Measurements from ENCODE around the gene TPST2.
A peak's percentile ranks its signal among the peaks of the same experiment; 100 is the strongest.

Gene TPST2

DNA sequence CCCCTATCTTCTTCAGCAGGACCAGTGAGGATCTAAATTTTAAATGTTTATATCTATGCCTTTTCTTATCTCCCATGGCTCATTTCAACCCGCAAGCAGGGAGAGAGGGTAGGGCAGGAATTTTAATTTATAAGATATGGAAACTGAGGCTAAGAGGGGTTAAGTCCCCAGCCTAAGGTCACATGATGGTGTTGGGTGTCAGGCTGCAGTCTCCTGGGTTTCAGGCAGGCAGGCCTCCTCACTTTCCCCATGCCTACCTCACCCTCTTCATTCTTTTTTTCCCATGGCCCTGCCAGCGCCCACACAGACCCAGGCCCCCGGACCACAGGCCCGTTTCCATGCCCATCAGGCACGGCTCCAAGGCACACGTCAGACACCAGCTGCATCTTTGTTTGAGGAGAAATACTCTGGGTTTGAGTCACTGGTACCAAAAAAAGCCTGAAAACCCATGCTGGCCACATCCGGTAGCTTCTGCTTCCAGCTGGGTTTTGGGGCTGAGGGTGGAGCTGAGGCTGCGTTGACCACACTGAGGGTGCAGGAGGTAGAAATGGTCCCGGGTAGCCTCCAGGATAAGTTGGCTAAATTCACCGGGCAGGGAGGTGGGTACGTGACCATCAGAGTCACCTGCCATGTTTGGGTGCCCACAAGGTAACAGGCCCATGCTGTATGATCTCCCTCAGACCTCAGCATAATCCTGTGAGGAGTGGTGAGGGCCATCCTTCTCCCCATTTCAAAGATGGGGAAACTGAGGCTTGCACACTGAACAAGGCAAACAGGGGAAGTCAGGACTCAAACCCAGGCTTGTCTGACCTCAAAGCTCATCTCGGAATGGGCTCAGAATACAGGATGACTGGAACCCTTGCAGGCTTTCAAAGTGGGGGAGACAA is 20.4 kb upstream of the TPST2 start:
- DNase-seq, result peak; percentile 67 to 77 (median 71)

DNA sequence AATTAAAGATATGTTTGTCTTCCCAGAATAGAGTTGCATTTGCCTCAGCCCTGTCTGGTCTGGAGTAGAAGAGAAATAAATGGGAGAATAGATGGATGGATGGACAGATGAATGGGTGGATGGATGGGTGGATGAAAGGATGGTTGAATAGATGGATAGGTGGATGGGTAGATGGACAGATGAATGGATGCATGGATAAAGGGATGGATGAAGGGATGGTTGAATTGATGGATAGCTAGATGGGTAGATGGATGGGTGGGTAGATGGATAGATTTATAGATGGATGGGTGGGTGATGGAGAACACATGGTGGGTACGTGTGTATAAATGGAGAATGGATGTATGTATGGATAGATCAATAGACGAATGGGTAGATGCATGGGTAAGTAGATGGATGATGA is 19.4 kb upstream of the TPST2 start:
- no peak for DNase-seq

DNA sequence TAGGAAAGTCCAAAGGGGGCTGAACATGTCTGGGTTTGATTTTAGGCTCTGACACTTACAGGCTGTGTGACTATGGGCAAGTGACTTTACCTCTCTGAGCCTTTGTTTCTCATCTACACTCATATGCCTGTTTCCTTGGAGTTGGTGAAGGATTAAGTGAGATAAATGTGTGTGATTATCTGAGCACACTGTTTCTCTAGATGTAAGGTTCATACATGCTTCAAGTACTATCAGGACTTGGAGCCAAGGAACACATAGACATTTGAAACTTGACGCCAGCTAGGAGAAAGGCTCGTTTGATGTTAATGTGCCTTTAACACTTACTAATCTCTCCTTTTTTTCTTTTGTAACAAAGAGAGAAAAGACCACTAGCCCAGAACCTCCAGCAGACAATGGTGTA is 18.2 kb upstream of the TPST2 start:
- DNase-seq, result no peak

DNA sequence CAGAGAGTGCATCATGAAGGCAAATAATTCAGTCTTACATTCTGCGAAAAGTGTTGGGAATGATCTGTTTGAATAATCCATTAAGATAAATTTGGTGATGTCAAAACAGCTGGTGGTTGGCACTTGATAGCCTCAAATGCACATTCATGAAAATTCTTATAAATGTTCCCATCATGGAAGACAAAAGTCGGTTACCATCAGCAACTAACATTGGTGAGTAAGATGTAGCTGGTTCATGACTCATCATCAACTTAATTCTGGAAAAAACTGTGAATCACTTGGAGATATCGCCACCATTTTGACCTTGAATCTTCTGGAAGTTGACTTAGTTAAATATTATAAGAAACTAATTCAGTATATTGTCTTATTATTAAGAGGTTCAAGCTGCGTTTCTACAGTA is 16.7 kb upstream of the TPST2 start:
- DNase-seq, result peak; percentile 44 to 74 (median 69)

DNA sequence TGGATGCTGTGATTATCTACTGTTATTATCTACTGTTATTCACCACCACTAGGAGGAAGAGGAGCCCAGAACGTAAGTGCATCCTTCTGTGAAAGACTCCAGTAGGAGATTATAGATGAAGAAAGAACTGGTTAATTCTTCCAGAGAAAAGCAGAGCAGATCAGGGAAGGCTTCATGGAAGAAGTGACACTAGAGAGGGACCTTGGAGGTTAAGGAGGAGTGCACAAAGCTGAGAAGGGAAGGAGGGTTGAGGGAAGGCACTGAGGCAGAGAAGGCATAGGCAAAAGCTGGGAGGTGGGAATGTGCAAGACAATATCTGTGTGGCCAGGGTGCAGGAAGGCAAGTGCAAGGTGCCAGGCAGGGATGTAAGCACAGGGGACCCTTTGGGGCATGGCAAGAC is 14.4 kb upstream of the TPST2 start:
- DNase-seq, result no peak

DNA sequence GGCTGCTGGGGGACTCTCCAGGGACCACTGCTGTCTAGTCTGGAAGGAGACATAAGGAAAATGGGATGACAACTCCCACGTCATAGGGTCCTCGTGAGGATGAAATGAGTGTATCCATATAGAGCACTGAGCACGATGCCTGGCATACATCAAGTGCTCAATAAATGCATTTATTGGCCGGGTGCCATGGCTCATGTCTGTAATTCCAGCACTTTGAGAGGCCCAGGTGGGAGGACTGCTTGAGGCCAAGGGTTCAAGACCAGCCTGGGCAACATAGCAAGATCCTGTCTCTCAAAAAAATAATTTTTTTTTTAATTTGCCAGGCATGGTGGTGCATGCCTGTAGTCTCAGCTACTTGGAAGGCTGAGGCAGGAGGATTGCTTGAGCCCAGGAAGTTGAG is 12.2 kb upstream of the TPST2 start:
- DNase-seq, result no peak

DNA sequence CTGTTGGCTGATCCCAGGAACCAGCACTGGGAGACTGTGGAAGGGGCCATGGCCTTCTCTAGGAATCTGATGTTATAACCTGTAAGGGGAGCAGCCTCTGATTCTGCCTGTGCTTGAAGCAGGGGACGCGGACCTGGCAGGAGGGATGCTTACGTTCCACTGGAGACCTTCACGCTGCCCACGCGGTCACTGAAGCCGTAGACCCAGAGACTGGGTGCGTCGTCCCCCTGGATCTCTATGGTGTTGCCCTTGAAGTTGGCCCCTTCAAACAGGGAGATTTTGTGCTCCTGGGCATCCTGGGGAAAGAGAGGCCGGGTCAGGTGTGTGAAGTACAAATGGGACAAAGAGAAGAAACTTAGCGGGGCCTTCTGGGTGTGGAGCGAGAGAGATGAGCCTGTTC is 11.8 kb upstream of the TPST2 start:
- no peak for DNase-seq

DNA sequence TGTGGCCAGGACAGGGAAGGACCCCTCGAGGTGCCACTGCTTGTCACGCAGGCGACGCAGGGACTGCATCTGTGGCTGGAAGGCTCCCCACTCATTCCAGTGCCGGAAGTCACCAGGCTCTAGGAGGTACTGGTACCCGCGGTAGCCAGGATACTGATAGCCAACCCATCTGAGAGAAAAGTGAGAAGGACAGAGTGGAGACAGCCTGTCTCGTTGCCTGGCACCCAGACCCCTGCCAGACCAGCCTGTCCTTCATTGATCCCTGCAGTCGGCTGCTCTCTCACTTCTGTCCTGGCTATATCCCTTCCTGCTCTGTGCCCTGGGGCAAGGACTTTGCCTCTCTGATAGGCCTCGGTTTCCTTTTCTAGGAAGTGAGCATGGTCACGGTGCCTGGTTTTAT is 9.6 kb upstream of the TPST2 start:
- DNase-seq, result no peak

DNA sequence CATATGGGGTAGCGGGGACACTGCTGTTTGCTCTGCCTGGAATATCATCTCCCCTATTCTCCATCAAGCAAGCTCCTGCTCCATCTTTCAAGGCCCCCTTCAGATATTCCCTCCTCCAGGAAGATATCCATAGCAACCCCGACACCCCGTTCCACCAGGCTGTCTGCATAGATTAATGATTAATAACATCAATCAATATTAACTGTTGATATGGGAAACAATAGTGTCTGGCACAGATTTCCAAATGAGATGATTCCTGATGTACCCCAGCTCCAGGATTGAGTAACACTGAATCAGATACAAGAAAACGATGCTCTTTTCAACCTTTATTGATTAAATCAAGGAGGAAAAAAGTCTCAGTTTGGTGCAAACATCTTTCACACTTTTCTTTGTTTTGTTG is 7.5 kb upstream of the TPST2 start:
- no peak for DNase-seq

DNA sequence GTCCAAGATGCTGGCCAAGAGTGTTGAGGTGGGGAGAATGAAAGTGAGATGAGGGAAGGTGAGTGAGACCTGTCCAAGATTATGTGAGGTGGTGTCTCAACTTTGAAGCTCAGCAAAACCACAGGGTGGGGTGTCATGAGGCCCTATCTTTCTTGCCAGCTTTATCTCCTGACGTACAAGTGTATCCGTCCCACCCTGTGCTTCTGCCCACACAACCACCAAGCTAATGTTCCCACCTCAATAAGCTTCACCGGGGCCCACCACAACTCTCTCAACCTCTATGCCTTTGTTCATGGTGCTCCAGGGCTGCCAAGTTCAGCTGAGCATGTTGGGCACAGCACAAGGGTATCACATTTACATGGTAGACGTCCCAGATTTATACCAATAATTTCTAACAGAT is 7.1 kb upstream of the TPST2 start:
- no peak for DNase-seq

DNA sequence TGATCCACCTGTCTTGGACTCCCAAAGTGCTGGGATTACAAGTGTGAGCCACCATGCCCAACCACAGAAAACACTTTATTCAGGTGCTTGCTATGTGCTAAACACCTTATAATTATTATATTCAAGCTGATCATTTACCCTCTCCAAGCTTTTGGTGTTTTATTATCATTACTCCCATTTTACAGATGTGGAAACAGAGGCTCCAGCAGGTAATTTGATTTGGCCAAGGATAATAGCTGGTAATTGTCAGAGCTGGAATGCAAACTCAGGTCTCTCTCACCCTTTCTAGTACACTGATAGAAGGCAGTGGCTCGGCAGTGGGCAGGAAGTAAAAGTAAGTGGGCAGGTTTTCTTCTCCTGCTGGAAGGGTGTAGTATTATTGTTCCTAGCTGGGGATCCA is 3.8 kb upstream of the TPST2 start:
- DNase-seq, result no peak

DNA sequence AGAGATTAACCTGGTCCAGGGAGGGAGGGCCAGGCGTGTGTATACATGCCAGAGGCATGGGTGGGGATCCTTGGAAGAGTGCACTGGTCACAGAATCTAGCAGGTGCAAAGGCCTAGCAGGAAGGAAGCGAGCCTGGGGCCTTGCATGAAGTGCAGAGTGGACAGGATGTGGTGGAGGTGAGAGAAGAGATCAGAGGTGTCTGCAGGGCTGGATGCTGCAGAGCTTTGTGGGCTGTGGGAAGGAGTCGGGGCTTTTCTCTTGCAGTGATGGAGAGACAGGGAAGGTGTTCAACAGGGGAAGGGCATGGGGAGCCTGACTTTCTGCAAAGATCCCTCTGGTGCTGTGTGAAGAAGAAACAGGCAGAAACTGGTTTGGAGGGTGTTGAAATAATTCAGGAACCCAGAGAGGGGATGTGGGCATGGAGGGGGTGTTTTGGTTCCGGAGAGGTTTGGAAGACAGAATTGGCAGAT is 2.5 kb upstream of the TPST2 start:
- peak in 2 of 3 donors; percentile 33 to 34 for DNase-seq

DNA sequence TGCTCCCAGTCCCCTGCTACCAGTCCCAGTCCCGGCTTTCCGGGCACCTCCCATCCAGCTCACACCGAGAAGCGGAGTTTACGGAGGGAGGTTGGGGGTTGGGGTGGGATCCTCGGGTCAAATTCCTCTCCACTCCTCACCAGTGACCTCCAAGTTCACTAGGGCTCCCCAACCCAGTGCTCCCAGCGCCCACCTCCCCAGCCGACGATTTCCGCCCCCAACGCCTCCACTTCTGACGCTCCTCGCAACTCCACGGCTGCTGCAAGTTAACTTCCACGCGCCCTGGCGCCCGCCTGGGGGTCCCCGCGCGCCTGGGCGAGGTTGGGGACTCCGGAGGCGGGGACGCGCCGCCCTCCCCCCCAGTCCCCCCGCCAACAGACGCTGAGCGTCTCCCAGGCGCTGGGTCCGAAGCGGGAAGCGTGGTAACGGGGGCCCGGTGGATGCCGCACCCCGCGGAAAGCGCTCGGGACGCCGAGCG is 526 bp downstream of the TPST2 start:
- peak; percentile 30 to 58 (median 39) for DNase-seq

DNA sequence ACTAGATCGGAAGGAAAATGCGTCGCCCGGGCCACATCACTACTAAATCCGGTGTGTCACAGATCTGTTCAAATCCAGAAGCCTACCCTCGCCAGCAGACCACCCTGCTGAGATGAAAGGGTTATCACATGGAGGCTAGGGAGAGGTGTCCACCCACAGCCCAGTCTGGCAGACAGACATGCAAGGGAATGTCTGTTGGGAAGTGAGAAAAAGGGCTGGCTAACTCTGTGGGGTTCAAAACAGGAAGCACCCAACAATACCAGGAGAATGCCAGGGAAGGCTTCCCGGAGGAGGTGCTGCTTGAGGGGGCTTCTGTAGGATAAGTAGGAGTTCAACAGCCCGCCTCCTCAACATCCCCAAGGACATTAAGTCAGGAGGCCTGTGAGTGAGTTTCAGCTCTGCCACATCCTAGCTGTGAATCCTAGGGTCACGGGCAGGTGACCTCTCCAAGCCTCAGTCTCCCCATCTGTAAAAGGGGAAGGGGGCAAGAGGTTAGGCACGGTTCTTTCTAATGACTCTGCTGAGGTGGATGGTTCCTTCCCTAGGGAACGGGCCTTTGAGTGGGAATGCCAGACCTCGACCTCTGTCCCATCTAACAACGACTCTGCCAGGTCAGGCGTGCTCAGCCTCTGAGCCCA is 1.1 kb downstream of the TPST2 start:
- peak; percentile 27 to 47 (median 34) for DNase-seq

DNA sequence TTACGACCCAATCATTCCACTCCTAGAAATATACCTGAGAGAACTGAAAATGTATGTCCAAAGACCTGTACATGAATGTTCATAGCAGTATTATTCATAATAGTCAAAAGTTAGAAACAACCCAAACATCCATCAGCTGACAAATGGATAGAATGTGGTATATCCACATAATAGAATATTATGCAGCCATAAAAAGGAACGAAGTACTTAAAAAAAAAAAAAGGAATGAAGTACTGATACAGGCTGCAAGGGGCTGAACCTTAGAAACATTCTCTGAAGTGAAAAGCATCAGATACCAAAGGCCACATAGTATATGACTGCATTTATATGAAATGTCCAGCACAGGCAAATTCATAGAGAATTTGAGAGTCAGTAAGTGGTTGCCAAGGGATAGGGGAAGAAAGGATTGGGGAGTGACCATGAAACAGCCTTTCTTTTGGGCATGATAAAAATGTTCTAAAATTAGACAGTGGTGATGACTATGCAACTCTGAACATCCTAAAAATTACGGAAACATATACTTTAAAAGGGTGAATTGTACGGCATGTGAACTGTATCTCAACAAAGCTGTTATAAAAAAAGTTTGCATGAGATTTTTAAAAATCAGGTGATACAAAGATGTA is 1.8 kb downstream of the TPST2 start:
- DNase-seq, result peak; percentile 56 to 77 (median 70)

DNA sequence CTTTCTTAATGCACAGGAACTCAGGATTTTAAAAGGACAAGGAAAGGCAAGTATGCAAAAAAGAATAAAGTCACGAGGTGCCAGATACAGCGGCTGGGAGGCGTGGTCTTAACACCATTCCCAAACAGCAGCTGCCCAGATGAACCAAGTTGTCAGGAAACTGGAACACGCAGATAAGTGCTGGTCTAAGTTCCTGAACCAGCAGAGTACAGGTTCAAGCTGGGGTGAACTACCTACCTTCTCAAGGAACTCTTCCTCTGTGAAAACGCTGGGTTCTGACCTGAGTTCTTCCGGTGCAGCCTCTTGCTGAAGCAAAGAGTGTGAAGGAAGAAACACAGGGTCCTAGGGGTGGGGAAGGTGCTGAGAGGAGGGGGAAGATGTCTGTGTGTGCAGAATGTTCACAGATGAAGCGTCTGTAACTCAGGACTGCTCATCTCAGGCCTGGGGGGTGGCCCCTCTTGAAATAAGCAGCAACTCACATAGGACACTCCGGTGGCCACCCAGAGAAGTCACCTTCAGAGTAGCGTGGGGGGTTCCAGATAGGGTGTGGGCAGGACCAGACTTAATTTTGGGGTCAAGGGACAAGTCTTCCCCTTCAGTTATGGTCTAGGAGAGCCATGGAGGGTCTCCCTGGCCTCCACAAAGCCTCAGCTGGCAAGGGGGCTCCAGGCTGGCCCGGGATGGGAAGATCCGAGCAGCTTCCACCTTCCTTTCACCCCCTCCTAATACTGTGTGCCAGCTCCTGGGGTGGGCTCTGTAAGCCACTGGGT is 3.2 kb downstream of the TPST2 start:
- no peak for DNase-seq

DNA sequence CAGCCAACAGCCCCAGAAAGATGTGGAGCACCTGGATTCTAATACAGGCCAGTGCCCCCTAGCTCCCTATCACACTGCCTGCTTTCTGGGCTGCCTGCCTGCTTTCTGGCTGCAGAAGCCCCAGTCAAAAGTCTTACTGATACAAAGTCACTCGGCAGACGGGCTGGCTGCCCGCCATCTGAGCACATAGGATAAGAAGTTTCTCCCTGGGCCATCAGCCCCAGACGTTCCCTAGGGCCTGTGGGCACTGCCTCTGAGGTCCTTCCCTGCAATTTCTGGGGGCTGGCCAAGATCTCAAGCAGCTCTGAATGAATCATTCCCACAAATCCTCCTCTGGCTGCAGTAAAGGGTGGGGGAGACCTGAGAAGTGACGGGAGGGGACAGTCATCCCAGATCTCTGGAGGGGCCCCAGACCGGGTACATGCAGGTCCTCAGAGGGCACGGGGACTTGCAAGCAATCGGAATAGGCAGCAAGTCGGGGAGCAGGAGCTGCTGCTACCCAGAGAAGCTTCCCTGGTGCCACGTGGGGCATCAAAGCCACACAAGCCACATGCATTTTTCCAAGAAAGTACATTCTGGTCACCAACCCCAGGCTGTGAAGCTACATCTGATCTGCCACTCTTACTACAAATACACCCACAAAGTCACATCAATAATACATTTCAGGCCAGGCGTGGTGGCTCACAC is 4.7 kb downstream of the TPST2 start:
- DNase-seq, result peak; percentile 21 to 40 (median 37)

DNA sequence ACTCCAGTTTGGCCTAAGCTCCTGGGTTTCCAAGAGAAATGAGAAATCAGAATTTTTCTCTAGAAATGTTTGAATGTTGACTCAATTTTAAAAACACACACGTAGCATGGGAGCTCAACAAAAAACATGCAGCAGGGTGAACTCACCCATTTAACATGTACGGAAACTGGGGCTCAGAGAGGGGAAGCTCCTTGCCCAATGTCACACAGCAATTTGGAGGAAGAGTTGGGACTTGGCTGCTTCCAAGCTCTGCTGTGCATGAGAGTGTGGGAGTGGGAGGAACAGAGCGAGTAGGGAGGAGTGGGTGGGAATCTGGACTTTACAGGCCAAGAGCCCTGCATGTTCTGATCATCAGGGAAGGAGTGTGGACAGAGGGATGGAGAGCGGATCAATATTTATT is 5.9 kb downstream of the TPST2 start:
- DNase-seq, result no peak

DNA sequence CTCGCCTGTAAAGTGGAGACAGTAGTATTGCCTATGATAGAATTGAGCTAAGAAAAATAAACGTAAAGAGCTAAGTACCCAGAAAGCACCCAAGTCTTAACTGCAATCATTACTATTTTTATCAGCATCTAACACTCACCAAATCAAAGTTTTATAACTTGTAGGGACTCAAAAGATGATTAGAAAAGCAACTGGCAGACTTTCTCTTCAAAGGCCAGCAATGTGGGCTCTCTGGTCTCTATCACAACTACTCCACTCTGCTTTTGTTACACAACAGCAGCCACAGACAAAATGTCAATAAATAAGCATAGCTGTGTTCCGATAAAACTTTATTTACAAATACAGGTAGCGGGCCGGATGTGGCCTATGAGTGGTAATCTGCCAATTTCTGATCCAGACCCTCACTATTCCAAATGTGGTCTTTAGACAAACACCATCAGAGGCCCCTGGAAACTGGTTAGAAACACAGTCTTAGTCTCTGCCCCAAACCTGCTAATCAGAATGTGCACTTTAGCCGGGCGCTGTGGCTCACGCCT is 8.2 kb downstream of the TPST2 start:
- no peak for DNase-seq

DNA sequence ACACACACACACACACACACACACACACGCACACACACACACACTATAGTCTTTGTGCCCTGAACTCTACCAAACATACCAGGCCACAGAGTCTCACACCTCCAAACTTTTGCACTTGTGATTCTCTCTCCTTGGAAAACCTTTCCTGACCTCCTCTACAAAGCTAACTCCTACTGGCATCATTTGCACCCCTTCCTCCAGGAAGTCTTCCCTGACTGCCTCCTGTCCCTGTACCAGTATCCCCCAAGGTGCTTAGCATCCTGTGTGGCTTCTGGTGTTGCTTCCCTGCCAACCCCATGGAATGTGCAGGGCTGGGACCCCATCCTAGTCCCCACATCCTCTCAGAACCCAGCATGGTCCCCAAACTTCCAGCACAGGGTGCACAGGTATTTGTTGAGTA is 8.9 kb downstream of the TPST2 start:
- no peak for DNase-seq

DNA sequence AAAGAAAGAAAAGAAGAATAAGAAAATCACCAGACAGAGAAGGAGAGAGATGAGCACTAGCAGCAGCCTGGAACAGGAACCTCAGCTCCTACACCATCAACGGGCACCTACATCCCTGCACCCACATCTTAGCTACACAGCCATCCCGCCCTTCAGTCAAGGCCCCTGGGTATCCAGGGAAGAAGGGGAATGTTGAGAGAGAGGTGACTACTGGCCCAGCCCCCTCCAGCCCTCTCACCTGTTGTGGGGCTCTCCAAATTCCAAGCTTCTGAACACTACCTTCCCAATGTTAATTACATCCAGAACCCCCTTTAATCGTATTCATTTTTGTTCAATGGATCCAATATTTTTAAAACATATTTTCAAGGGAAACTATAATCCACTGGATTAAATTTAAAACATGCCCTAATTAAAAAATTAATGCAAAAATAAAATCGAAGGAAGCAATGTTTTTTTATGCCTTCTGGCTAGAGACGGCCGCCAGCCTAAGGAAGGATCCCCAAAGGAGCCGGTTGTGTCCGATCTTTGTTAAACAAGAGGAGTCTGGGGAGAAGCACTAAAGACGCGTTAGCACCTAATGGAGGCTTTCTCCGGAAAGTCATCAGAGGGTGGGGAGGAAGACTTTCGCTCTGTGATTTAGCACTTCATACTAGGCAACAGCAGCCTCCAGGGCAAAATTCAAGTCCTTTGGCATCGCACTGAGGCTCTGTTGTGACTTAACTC is 9.5 kb downstream of the TPST2 start:
- no peak for DNase-seq

Measured in suppressor macrophage treated with lipopolysaccharide for 1 hour (primary cell).